ENCODE measurements around the gene GABBR1.

DNA sequence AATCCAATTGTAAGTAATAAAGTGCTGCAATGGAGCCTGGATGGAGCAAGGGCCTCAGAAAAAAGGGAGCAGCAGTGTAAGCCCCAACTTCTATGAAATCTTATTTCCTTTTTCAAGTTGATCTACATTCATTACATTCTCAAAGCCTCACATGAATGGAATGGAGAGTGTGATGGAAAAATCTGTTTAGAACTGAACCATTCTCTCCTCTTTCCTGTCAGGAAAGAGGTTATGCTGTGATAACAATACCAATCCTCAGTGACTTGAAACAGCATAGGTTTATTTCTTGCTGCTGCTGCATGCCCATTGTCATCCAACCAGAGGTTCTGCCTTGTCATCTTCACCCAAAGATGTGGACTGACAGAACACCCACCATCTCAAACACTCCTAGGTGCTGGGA lies 56.9 kb downstream of the GABBR1 start:
- TF ChIP-seq, protein P1, sequence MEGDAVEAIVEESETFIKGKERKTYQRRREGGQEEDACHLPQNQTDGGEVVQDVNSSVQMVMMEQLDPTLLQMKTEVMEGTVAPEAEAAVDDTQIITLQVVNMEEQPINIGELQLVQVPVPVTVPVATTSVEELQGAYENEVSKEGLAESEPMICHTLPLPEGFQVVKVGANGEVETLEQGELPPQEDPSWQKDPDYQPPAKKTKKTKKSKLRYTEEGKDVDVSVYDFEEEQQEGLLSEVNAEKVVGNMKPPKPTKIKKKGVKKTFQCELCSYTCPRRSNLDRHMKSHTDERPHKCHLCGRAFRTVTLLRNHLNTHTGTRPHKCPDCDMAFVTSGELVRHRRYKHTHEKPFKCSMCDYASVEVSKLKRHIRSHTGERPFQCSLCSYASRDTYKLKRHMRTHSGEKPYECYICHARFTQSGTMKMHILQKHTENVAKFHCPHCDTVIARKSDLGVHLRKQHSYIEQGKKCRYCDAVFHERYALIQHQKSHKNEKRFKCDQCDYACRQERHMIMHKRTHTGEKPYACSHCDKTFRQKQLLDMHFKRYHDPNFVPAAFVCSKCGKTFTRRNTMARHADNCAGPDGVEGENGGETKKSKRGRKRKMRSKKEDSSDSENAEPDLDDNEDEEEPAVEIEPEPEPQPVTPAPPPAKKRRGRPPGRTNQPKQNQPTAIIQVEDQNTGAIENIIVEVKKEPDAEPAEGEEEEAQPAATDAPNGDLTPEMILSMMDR (IDR thresholded peaks at IDR 0.05; ENCODE audit: low read depth, low read length) = no peak
- TF ChIP-seq EZH2phosphoT487 (IDR thresholded peaks at IDR 0.05; ENCODE audit: low read depth) = no peak
